Measurements from ENCODE around the gene AGPAT4. TPM values are rescaled to one million over a fixed set of nuclear protein-coding genes. Genes with fewer than 3 reads are reported as not detected.

Gene AGPAT4
- total RNA-seq, 1 experiment from 2014 or later = 10.1 TPM

GRCh38 chr6:161140554-161140875 lies 133.3 kb downstream of the AGPAT4 start:
- Histone ChIP-seq H3K9me3 (ENCODE audit: low read depth, low read length, poor library complexity, severe bottlenecking) (no peaks in the 10 kb centered on the region), H3K27me3 (replicated peaks; ENCODE audit: insufficient read depth, low read depth, low read length, poor library complexity) (no peaks in the 10 kb centered on the region), H3K4me1 (ENCODE audit: insufficient read depth, low read length, poor library complexity, severe bottlenecking) (peaks cover 6% of the 10 kb centered on the region), H3K4me3 (ENCODE audit: low read depth, low read length, poor library complexity, severe bottlenecking) (no peak overlapping the region), H3K36me3 (ENCODE audit: insufficient read depth, low read length, poor library complexity, severe bottlenecking) (no peaks in the 10 kb centered on the region), H3K27ac (ENCODE audit: low read depth, low read length, poor library complexity, severe bottlenecking) (no peak overlapping the region)
- ChIA-PET POLR2A (ENCODE audit: low non-redundant PET) (no interaction called here), CTCF (no interaction called here)
- BruUV-seq (replicated peaks) = no TSS peak
- DNase-seq (ENCODE audit: low spot score) = no peak
- TF ChIP-seq CTCF (conservative IDR thresholded peaks at IDR 0.05; ENCODE audit: low read depth, low read length) = no peak
- TF ChIP-seq EZH2 (IDR thresholded peaks at IDR 0.05; ENCODE audit: borderline replicate concordance, low read depth, low read length, poor library complexity, severe bottlenecking) = no peak
- intact Hi-C loops (cut with micrococcal nuclease; ENCODE audit: unreplicated experiment) = loop anchor here (10.0 kb wide), 1 partner anchor 206 kb away; no protein-coding TSS in a partner anchor

- no peaks in the 10 kb centered on the region for H3K9me3 ChIP-seq (ENCODE audit: low read depth, low read length, poor library complexity, severe bottlenecking)
- no peak overlapping the region for H3K4me3 ChIP-seq (ENCODE audit: low read depth, low read length, poor library complexity, severe bottlenecking)
- no peaks in the 10 kb centered on the region for H3K27me3 ChIP-seq (replicated peaks; ENCODE audit: insufficient read depth, low read depth, low read length, poor library complexity)
- BruUV-seq (replicated peaks) = no TSS peak
- DNase-seq (ENCODE audit: low spot score) = no peak
- H3K27ac ChIP-seq (ENCODE audit: low read depth, low read length, poor library complexity, severe bottlenecking) = no peak overlapping the region
- intact Hi-C loops (cut with micrococcal nuclease; ENCODE audit: unreplicated experiment) = loop anchor here (10.0 kb wide), 1 partner anchor 205 kb away; no protein-coding TSS in a partner anchor
- POLR2A ChIA-PET (ENCODE audit: low non-redundant PET) = no interaction called here
- peaks cover 6% of the 10 kb centered on the region for H3K4me1 ChIP-seq (ENCODE audit: insufficient read depth, low read length, poor library complexity, severe bottlenecking)
- no peak for TF ChIP-seq EZH2 (IDR thresholded peaks at IDR 0.05; ENCODE audit: borderline replicate concordance, low read depth, low read length, poor library complexity, severe bottlenecking)
- H3K36me3 ChIP-seq (ENCODE audit: insufficient read depth, low read length, poor library complexity, severe bottlenecking) = no peaks in the 10 kb centered on the region
- CTCF ChIA-PET = no interaction called here
Measured at GRCh38 chr6:161139766-161140553, 133.9 kb downstream of the AGPAT4 start.

- BruUV-seq (replicated peaks) = no TSS peak
- Histone ChIP-seq H3K27me3 (replicated peaks; ENCODE audit: insufficient read depth, low read depth, low read length, poor library complexity) (no peaks in the 10 kb centered on the region), H3K9me3 (ENCODE audit: low read depth, low read length, poor library complexity, severe bottlenecking) (no peaks in the 10 kb centered on the region), H3K4me3 (ENCODE audit: low read depth, low read length, poor library complexity, severe bottlenecking) (no peak overlapping the region), H3K36me3 (ENCODE audit: insufficient read depth, low read length, poor library complexity, severe bottlenecking) (no peaks in the 10 kb centered on the region), H3K27ac (ENCODE audit: low read depth, low read length, poor library complexity, severe bottlenecking) (no peak overlapping the region), H3K4me1 (ENCODE audit: insufficient read depth, low read length, poor library complexity, severe bottlenecking) (peaks cover 6% of the 10 kb centered on the region)
- ChIA-PET CTCF (no interaction called here), POLR2A (ENCODE audit: low non-redundant PET) (no interaction called here)
- intact Hi-C loops (cut with micrococcal nuclease; ENCODE audit: unreplicated experiment) = no loop called here
- no peak for TF ChIP-seq EZH2 (IDR thresholded peaks at IDR 0.05; ENCODE audit: borderline replicate concordance, low read depth, low read length, poor library complexity, severe bottlenecking)
- no peak for TF ChIP-seq CTCF (conservative IDR thresholded peaks at IDR 0.05; ENCODE audit: low read depth, low read length)
- DNase-seq (ENCODE audit: low spot score) = no peak
Measured at GRCh38 chr6:161139304-161139765, 134.5 kb downstream of the AGPAT4 start.

Measured in A673 (cell line).